GM18498 (cell line): Measurements from ENCODE around the gene SULT4A1.

Experiments used
- ATAC-seq: cut with Tn5 transposase; IDR thresholded peaks from one replicate; pipeline ENCODE4 v1.9.1; 2021; ENCODE audit warnings: mild to moderate bottlenecking, moderate library complexity; ENCODE audit not compliant: unreplicated experiment

SULT4A1 gene

DNA sequence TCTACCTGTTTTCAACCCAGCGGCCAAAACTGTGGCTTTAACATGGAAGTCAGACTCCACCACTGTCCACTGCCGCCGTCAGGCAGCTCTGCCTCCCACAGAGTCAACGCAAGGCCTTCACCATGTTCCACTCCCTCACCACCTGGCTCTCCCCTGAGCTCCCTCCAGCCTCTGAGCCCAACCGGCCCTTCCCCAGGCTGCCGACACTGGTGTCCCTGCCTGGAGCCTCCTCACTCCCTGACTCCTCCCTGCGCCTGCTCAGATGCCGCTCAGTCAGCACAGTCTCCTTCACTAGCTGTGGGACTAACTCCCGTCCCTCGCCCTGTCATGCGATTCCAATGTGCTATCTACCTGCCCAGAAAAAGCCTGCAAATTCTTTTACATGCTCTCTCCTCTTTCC is 16.3 kb downstream of the SULT4A1 start:
- ATAC-seq: no peak

DNA sequence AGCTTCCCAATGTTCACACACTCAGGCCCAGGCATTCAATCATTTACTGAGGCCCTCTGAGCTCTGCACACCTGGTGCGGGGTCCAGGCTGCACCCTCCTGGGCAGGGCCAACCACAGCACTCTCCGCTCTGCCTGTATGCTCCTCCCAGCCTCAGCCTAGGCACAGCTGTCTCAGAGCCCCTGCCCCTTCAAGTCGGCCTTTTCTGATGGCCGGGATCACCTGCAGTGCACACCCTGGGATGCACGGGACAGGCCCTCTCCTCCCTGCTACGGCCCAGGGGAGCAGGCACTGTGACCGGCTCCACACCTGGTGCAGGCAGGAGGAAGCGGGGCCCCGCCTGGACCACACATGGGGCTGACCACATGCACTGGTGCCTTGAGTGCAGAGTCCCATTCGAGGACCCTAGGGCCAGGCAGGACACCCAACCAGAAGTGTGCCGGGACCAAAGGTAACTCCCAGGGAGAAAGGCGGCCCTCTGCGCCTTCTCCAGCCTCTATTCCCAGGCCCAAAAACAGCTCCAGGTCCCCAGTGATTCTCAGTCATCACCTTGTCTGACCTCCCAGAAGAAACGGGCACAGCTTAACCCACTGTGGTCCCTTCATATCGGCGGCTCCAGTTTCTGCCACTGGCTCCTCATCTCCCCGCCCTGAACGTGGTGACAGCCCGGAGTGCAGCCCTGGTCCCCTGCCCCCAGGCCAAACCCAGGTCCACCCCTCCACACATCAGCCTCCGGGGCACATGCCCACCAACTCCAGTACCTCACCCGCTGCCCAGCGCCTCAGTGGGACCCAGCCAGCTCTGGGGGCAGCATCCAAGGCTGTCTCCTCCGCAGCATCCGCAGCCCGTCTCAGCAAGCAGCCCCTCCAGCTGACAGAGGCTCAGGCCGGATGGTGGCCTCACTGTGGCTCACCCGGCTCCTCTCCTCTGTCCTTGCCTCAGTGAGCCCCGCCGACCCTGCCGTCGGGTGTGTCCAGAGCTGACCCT is 17.5 kb downstream of the SULT4A1 start:
- no peak for ATAC-seq

DNA sequence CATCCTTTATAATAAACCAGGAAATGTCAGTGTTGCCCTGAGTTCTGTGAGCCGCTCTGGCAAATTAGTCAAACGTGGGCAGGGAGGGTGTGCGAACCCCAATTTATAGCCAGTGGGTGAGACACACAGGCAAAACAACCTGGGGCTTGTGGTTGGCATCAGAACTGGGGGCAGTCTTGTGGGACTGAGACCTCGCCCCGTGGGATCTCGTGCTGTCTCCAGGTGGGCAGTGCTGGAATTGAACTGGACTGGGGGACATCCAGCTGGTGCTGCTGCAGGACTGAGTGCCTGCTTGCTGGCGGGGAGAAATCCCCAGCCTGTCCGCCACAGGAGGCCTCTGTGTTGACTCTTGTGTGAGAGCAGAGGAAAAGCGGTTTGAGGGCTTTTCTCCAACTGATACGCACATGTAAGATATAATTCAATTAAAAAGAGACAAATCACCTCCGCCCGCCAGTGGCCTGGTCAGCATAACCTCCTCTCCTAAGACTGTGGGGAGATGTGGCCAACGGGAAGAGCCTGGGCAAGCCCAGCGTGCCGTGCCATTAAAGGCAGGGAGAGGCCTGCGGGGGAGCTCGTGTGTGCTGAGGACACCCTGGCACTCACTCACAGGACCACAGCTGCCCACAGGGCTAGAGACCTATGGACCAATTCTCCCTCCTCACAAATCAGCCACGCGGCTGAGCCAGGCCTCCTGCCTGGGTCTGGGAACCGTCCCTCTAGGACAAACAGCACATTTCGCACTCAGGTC is 18.4 kb downstream of the SULT4A1 start:
- no peak for ATAC-seq

DNA sequence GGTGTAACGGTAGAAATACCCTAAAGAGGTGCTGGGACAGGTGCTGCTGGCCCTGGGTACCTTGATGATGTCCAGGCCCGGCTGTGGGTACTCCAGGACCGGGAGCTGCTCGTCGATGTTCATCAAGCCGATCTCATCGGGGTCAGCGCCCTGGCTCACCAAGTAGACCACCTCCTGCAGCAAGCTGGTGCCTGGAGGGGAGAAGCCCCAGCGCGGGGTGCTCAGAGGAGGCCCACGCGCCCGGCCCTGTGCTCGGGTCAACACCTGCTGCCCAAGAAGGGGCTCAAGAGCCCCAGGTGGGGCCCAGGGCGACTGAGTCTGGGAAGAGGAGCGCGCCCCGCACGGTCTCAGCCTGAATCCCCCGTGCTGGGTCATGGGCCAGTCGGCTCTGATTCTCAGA is 20.6 kb downstream of the SULT4A1 start:
- no peak for ATAC-seq

DNA sequence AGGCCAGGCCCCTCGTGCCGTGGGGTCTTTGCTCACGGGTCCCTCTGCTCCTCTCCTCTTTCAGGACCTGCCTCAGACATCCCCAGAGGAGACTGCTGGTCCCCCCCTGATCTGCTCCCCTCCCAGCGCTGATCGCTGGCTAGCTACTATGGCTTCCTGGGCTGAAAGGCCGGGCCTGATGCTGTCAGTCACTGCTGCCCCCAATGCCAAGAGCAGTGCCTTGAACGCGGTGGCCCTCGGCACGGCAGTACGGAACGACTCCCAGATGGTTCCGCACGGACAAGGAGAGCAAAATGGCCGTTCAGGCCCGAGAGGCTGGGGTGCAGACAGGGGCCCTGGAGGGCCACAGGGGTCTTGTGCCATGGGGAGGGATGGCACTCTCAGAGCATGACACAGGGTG is 21.5 kb downstream of the SULT4A1 start:
- no peak for ATAC-seq

DNA sequence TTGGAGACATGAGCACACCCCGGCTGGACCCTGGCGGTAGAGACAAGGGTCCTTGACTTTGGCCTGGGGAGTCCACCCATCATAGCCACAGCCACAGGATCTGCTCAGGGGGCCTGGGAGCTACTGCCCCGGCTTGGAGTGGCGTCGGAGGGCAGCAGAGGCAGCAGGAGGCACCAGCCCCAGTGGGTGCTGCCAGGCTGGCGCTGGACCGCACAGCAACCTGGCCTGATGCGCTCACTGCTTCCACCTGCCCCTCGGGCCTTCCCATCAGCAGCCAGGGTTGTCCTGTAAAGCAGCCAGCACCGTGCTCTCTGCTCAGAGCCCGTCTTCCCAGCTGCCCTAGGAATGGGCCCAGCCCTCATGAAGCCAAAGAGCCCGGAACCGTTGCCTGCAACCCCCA is 21.9 kb downstream of the SULT4A1 start:
- ATAC-seq: no peak

DNA sequence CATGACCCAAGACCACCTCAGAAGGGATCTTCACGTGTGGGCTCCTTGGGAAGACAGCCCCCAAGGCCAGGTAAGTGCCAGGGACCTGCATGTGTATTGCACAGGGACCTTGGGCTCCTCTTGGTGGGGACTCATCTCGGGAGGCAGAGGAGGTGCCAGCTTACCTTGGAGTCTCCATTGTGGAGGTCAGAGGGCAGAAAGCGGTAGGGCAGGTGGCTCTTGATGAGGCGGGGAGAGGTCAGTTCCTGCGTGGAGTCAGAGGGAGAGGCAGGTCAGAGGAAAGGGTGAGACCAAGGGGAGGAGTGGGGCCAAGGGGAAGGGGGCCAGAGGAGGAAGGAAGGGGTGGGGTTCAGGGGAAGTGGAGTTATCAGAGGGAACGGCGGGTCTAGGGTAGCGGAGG is 22.5 kb downstream of the SULT4A1 start:
- no peak for ATAC-seq

DNA sequence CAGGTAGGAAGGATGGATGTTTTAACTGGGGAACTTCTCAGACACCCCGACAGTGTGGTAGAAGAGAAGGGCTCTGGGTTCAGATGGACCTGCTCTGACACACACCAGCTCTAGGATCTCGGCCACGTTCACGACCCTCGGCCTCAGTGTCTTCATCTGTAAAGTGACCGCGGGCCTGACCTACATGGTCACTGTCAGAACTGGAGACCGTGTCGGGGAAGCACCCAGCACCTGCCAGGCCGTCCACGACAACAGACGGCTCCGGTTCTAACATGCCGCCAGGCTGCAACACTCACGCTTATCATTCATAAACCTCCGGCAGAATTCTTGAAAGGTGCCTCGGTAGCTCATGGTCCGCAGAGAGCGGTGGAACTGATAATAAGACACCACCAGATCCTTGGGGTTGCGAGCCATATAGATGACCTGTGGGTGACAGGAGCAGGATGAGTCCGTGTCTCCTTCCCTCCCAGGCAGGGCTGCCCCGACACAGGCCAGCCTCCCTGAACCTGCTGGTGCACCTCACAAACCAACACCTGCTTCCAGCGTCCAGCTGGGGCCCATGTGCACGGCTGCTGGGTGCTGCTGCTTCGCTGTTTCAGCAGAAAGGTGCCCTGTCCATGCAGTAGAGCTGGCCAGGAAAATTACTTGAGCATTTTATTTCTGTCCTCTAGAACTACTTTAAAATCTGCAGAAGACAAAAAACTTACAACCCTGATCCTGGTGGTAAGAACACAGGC is 23.6 kb downstream of the SULT4A1 start:
- no peak for ATAC-seq

DNA sequence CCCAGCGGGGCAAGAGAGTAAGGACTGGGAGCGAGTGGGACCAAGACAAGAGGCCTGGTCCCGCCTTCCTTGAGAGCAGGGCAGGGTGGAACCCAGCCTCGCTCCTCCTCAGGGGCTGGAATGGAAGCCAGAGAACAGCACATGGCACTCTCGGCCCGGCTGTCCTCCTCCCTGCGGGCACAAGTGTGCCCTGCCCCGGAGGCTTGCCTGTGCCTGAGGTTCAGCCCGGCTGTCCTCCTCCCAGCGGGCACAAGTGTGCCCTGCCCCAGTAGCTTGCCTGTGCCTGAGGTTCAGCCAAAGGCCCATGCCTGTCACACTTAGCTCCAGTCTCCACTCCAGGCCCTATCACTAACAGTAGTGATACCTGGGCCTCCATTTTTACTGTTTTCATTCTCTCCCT is 24.2 kb downstream of the SULT4A1 start:
- no peak for ATAC-seq

DNA sequence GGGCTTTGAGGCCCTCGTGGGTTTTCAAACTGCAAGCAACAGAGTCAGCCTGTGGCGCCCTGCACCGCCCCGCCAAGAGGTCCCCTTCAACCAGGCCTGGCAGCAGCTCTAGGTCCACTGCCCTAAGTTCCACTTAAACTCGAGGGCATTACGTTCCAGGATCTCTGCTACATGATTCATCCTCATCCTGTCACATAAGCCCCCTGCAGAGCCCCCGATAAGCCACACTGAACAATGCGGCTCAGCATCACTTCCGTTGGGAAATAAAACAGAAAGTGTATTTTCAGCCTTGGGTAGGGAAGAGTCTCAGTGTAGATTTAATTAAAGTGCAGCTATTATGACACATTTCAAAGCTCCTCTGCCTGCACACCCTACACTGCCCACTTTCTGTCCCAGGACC is 24.6 kb downstream of the SULT4A1 start:
- ATAC-seq: no peak

DNA sequence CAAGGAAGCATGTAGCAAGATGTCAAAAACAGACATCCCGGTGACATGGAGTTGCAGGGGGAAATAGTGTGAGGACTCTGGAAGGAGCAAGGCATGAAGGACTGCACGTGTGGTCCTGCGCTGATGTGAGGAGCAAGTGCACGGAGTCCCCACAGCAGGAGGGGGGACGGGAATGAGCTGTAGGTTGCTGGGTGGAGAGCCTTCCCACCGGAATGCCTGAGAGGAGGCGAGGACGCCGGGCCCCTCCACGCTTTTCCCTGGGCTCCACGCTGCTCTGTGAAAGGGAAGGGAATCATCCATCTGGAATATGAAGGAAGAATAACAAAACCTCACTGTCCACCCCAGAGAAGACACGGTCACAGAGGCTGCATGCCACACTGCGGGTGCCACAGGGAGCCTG is 26.6 kb downstream of the SULT4A1 start:
- no peak for ATAC-seq

DNA sequence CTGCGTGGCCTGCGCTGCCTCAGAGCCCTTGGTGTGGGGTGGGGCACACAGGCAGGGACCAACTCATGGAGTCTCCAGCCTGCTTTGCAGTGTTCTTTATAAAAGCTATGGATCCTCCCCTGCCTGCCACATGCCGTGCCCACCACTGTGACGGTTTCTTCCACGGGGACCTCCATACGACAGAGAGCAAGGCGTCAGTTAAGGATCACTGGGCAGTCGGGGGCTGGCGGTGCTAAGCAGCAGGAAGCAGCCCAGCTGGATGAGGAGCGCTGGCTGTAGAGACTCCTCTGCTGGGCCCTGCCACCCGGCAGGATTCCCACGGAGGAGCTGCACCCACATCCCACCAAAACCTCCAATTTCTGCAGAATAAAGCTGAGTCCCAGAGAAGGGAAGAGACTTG is 27.1 kb downstream of the SULT4A1 start:
- ATAC-seq: no peak

DNA sequence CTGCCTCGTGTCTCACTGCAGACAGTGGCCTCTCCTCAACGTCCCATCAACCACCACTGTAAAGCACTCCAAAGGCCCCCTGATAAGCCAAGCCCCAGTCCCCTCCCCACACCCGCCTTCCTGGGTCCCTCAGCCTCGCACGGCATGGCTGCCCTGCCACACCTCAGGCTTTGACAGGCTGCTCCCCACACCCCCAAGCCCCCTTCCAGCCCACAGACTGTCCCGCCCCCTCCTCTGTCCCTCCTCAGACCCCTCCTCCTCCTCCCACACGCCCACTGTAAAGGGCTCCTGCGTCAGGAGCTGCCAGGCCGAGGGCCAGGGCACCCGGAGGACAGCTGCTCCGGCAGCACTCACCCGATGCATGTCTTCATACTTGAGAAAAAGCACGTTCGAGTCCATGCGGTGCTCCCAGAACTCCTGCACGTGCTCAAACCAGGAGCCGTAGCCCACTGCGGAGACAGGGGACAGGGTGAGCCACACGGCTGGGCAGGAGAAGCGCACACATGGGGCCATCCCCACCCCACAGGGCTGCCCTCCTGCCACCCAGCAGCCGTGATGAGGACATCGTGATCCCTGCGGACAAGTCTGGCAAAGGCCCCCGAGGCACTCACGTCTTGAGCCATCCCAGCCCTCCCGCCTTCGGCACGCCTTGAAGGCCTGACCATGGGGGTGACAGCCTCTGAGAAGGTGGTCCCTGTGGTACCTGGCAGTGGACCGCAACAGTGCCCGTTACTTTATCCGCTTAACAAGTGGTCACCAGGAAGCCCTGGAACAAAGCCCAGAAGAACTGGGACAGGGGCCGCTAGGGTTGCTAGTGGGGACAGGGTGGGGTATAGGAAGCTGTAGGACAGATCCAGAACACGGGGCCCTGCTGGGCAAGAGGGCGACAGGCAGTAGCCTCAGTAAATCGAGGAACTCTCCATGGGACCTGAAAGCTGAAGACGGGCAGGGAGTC is 28.8 kb downstream of the SULT4A1 start:
- no peak for ATAC-seq

DNA sequence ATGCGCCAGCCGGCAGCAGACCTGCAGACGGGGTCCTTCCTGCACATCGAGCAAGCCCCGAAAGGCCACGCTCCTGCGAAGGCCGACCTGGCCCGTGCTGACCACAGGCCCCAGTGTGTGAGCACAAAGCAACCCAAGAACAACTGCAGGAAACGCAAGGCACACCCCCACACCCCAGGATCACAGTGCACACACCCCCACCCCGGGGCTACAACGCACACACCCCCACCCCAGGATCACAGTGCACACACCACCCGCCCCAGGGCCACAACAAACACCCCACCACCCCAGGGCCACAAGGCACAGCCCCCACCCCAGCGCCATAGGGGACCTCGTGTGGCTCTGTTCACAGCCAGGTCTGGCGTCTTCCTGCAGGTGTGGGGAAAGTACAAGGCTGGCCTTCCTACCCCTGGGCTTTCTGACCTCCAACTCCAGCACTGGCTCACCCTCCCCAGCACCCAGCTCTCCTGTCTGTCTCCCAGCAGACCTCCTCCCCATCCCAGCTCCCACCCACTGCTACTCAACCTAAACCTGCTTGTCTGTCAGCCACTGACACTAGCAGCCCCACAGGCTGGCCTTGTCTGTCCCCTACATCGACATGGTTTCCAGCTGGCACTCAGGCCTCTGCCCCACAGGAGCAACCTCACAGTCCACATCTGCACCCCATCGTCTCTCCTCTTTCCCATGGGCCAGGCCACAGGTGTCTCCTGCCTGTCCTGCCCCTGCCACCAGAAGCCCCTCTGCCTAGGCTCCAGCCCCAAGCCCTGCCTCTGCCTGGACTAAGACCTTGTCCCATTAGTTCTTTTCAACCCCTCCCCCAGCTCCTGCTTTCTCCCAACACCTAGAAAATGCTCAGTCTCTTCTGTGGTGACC is 29.7 kb downstream of the SULT4A1 start:
- no peak for ATAC-seq

DNA sequence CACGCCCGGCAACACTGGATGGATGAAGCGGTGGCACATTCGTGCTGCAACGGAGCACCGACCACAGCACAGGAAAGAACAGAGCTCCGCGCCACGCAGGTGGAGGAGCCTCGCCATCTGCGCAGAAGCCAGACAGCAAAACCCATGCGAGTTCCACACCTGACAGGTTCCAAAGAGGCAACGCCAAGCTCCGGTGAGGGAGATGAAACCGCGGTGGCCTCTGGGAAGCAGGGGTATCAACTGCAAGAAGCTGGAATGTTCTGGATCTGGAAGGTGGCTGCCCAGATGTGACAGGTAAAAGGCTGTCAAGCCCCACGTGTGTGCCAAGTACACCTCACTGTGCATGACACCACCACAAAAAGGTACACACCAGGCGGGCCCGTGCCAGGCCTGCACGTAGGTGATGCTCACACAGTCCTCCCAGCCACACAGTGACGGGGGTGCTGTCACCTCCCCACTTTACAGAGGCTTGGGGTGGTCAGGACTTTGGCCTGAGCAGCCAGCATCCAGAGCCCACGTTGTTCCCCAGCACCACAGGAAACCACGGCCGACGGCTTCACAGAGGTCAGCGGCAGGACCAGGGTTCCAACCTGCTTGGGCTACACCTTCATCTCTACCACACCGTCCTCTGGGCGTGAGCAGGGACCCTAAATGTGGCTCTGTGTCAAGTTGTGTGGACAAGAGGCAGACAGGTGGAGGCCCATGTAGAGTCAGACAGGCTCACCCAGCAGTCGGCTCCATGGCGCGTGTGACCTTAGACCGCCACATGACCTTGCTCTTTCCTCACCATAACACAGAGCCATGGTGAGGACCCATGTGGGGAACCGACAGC is 30.5 kb downstream of the SULT4A1 start:
- ATAC-seq: no peak

DNA sequence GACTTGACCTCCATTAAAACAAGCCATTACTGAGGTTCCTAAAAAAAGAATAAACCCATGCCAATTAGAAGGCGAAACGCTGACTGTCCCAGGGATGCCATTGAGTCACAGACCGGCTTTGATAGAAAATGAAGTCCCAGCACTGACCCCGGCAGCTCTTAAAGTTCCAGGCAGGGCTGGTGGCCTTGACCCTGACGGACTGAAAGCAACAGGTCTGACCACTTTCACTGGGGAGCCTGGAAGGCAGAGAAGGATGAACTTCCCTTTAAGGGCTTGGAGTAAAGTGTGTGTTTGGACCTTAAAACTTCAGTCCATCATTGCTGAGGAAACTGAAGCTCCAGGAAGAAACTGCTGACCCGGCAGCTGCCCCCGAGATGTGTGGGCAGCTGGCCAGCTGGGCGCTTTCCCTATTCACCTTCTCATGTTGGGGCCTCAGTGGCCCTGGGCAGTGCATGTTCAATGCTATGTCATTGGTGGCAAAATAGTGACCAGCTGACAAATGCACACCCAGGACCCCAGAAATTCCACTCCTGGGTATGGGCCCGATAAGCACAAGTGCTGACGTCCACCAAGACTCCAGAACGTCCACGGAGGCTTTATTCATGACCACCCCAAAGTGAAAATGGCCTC is 31.3 kb downstream of the SULT4A1 start:
- ATAC-seq: no peak

DNA sequence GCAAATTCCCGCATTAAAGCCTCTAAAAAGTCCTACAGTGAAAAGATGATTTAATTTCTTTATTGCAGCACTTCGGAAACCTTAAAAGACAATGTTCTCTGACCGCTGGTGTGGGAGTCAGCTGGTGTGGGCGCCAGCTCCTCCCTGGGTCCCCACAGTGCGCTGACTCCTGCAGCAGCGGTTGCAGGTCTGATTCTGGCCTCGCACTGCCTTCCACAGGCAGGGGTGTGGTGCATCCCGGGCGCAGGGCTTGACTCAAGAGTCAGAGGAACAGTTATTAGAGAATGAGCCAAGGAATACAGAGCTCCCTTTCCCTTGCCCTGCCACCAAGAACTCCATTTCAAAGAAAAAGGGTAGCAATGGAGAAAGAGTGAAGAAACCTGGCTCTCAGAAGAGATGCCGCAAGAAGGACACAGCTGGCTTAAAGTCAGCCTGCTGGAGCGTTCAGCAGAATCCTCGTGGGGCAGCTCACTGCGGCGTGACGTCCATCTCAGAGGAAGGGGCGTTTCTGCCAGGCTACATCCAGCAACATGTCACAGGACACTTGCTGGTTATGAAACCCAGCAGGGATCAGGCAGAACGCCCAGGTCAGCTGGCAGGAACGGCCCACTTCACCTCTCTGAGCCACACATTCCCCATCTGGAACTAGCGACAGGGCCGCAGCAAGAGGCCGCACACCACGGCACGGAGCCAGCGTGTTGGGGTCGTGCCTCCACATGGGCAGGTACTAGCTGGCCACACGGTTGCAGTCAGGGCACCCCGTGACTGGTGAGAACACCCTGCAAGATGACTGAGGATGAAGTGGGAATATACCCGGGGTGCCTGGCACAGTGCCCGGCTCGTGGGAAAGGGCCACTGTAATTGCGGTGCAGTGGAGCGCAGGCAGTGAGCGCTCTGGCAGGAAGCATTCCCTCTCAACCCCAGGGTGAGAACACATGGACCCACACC is 32.1 kb downstream of the SULT4A1 start:
- ATAC-seq: no peak
